Measurements from ENCODE around the gene MPEG1. TPM values are rescaled to one million over a fixed set of nuclear protein-coding genes. Genes with fewer than 3 reads are reported as not detected.

Gene MPEG1
- total RNA-seq, 4 donors from 2014 or later, result 1.9 to 7.0 (median 2.6) TPM

GRCh38 chr11:59196777-59197176 is 15.9 kb downstream of the MPEG1 start:
- Histone ChIP-seq H3K36me3 (no peaks in the 10 kb centered on the region), H3K27me3 (no peaks in the 10 kb centered on the region), H3K27ac (no peak overlapping the region), H3K4me1 (no peaks in the 10 kb centered on the region), H3K4me3 (no peak overlapping the region), H3K9me3 (no peaks in the 10 kb centered on the region)
- TF ChIP-seq POLR2A (IDR thresholded peaks at IDR 0.05), result no peak
- TF ChIP-seq, protein P1, sequence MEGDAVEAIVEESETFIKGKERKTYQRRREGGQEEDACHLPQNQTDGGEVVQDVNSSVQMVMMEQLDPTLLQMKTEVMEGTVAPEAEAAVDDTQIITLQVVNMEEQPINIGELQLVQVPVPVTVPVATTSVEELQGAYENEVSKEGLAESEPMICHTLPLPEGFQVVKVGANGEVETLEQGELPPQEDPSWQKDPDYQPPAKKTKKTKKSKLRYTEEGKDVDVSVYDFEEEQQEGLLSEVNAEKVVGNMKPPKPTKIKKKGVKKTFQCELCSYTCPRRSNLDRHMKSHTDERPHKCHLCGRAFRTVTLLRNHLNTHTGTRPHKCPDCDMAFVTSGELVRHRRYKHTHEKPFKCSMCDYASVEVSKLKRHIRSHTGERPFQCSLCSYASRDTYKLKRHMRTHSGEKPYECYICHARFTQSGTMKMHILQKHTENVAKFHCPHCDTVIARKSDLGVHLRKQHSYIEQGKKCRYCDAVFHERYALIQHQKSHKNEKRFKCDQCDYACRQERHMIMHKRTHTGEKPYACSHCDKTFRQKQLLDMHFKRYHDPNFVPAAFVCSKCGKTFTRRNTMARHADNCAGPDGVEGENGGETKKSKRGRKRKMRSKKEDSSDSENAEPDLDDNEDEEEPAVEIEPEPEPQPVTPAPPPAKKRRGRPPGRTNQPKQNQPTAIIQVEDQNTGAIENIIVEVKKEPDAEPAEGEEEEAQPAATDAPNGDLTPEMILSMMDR (IDR thresholded peaks at IDR 0.05 in 4 of 5, conservative IDR thresholded peaks at IDR 0.05 in 1 of 5), result no peak
- no peak for ATAC-seq
- in situ Hi-C loops (cut with MboI; ENCODE audit: low sequenced_read_pairs in 4 of 4) (no loop called here), intact Hi-C loops (cut with DNase I; ENCODE audit: low total_unique reads) (no loop called here)
- DNase-seq, result no peak

DNA sequence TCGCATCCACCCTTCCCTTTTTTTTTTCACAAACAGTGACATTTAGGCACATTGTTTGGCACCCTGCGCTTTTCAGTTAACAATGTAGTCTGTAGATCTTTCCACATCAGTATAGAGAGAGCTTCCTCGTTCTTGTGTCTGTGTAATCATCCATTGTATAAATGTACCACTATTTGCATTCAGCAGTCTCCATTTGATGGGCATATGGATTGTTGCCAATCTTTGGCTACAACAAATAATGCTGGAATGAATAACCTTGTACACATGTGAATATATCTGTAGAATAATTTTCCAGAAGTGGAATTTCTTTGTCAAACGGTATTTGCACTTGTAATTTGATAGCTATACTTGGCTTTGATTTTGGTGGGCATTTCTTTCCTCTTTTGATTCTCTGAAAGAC is 17.1 kb downstream of the MPEG1 start:
- Histone ChIP-seq H3K27ac (no peak overlapping the region), H3K4me3 (no peak overlapping the region), H3K9me3 (no peaks in the 10 kb centered on the region), H3K27me3 (no peaks in the 10 kb centered on the region), H3K36me3 (no peaks in the 10 kb centered on the region), H3K4me1 (no peaks in the 10 kb centered on the region)
- in situ Hi-C loops (cut with MboI; ENCODE audit: low sequenced_read_pairs in 4 of 4), result no loop called here
- TF ChIP-seq, protein P1 (IDR thresholded peaks at IDR 0.05 in 4 of 5, conservative IDR thresholded peaks at IDR 0.05 in 1 of 5), result no peak
- TF ChIP-seq POLR2A (IDR thresholded peaks at IDR 0.05), result no peak
- intact Hi-C loops (cut with DNase I; ENCODE audit: low total_unique reads), result no loop called here
- DNase-seq (no peak), ATAC-seq (no peak)

- in situ Hi-C loops (cut with MboI; ENCODE audit: low sequenced_read_pairs in 4 of 4), result no loop called here
- no peaks in the 10 kb centered on the region for H3K4me1 ChIP-seq
- no peak for TF ChIP-seq POLR2A (IDR thresholded peaks at IDR 0.05)
- TF ChIP-seq, protein P1 (IDR thresholded peaks at IDR 0.05 in 4 of 5, conservative IDR thresholded peaks at IDR 0.05 in 1 of 5), result no peak
- ATAC-seq (no peak), DNase-seq (no peak)
- no peak overlapping the region for H3K27ac ChIP-seq
- H3K4me3 ChIP-seq, result no peak overlapping the region
- no peaks in the 10 kb centered on the region for H3K27me3 ChIP-seq
- H3K36me3 ChIP-seq, result no peaks in the 10 kb centered on the region
- intact Hi-C loops (cut with DNase I; ENCODE audit: low total_unique reads), result no loop called here
- no peaks in the 10 kb centered on the region for H3K9me3 ChIP-seq
These were observed 19.1 kb downstream of the MPEG1 start for GRCh38 chr11:59193587-59194130.

GRCh38 chr11:59192446-59193020 is 20.2 kb downstream of the MPEG1 start:
- Histone ChIP-seq H3K27me3 (peaks cover 0 to under 1% (median 0%) of the 10 kb centered on the region in 3 donors), H3K36me3 (no peaks in the 10 kb centered on the region), H3K9me3 (no peaks in the 10 kb centered on the region), H3K4me1 (no peaks in the 10 kb centered on the region), H3K27ac (no peak overlapping the region), H3K4me3 (no peak overlapping the region)
- DNase-seq (no peak), ATAC-seq (no peak)
- intact Hi-C loops (cut with DNase I; ENCODE audit: low total_unique reads), result no loop called here
- in situ Hi-C loops (cut with MboI; ENCODE audit: low sequenced_read_pairs in 4 of 4), result no loop called here
- TF ChIP-seq, protein P1 (IDR thresholded peaks at IDR 0.05 in 4 of 5, conservative IDR thresholded peaks at IDR 0.05 in 1 of 5), result no peak
- TF ChIP-seq POLR2A (IDR thresholded peaks at IDR 0.05), result no peak

- no peak overlapping the region for H3K27ac ChIP-seq
- intact Hi-C loops (cut with DNase I; ENCODE audit: low total_unique reads) (no loop called here), in situ Hi-C loops (cut with MboI; ENCODE audit: low sequenced_read_pairs in 4 of 4) (no loop called here)
- no peaks in the 10 kb centered on the region for H3K36me3 ChIP-seq
- TF ChIP-seq POLR2A (IDR thresholded peaks at IDR 0.05), result no peak
- TF ChIP-seq, protein P1 (IDR thresholded peaks at IDR 0.05 in 4 of 5, conservative IDR thresholded peaks at IDR 0.05 in 1 of 5), result no peak
- DNase-seq (no peak), ATAC-seq (no peak)
- H3K4me1 ChIP-seq, result no peaks in the 10 kb centered on the region
- H3K4me3 ChIP-seq, result no peak overlapping the region
- no peaks in the 10 kb centered on the region for H3K9me3 ChIP-seq
- H3K27me3 ChIP-seq, result peaks cover 0 to 4% (median 4%) of the 10 kb centered on the region in 3 donors
These were observed 20.8 kb downstream of the MPEG1 start for GRCh38 chr11:59191890-59192289.
